NCI-H146 treated with DMSO at 0.1 percent for 48 hours (cell line): ENCODE measurements around the gene FHOD1.

Experiments
- DNase-seq: peaks from one replicate; lab custom pipeline; 2025; ENCODE audit not compliant: unreplicated experiment; lab: John Stamatoyannopoulos, UW

The FHOD1 gene

DNA sequence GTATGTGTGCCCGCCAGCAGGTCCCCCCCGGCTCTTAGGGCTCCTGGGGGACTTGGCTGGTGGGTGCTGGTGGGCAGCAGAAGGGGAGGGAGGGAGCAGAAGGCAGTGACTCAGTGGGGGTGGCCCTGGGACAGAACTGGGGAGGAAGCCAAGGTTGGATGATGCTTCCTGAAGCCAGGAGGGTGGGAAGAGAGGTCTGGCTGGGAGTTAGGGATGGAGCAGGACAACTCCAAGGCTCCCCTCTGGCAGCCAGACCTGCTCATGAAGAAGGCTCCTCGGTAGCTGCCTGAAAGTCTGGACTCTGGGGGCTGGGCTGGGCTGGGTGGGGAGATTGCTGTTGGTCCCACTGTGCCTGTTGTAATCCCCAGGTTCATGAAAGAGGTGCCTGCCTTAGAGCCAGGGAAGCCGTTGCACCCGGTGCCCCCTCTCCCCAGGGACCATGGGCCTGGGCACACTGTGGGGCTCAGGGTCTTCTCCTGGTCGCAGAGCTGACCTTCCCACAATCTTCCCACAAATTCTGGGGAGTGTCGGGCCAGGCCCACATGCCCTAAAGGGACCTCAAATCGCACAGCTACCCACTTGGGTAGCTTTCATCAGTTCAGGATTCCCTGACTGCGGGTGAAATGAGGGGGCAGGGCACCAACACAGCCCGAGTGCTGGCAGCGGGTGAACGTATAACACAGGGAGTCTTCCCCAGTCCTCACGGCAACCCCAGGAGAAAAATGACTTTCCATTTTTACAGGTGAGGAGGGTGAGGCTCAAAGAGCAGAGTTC, 30.9 kb upstream of the FHOD1 start:
- no peak for DNase-seq

DNA sequence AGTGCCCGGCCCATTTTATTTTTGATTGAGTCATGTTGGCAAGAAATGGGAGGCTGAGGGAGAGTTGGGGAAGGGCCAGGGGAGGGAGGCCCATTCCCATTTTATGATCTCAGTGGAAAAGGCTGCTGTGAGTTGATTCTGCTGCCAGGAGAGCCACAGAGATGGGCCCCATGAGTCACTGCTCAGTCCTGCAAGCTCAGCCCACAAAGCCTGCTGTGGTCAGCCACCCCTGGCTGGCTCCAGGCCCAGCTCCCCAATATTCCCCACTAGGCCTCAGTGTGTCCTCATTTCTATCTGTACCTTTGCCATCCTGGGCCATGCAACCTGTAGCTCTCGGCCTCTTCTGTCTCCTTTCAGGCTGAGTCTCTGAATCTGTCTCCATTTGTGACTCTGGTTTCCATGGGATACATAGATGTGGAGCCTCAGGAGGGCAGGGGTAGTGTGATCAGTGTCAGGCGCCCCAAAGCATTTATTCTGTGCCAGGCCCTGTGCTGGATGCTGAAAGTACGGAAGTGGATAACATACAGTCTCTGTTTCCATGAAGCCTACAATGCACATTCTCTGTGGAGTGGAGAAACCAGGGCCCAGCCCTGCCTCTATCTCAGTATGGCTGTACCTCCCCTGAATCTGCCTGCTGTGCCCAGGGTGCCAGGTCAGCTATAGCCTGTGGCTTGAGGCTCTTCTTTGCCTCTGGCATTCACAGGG, 30.2 kb upstream of the FHOD1 start:
- no peak for DNase-seq

- DNase-seq = no peak
Observed at GRCh38 chr16:67275321-67275720, 28.0 kb upstream of the FHOD1 start.

- DNase-seq = no peak
Observed at GRCh38 chr16:67271446-67271845, 24.2 kb upstream of the FHOD1 start.

- no peak for DNase-seq
Observed at GRCh38 chr16:67270931-67271338, 23.7 kb upstream of the FHOD1 start.

- DNase-seq = no peak
Observed at GRCh38 chr16:67269766-67270165, 22.5 kb upstream of the FHOD1 start.

GRCh38 chr16:67268136-67268579, 20.9 kb upstream of the FHOD1 start:
- no peak for DNase-seq

DNA sequence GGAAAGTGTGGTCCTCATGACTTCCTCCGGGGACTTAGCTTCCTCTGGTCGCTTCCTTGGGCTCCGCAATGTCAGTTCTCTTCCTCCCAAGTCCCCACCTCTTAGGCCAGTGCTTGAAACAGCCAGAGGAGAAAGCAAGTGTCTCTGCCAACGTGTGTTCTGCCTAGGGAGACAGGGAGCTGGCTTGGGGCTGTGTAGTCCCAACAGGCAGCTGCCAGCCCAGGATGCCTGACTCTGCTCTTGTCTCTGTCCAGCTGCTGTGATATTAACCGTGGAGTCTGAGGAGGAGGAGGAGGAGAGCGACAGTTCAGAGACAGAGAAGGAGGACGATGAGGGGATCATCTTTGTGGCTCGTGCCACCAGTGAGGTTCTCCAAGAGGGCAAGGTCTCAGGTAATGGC, 18.6 kb upstream of the FHOD1 start:
- no peak for DNase-seq

GRCh38 chr16:67264866-67265265, 17.6 kb upstream of the FHOD1 start:
- DNase-seq = no peak

- no peak for DNase-seq
Observed at GRCh38 chr16:67264277-67264676, 17.0 kb upstream of the FHOD1 start.

DNA sequence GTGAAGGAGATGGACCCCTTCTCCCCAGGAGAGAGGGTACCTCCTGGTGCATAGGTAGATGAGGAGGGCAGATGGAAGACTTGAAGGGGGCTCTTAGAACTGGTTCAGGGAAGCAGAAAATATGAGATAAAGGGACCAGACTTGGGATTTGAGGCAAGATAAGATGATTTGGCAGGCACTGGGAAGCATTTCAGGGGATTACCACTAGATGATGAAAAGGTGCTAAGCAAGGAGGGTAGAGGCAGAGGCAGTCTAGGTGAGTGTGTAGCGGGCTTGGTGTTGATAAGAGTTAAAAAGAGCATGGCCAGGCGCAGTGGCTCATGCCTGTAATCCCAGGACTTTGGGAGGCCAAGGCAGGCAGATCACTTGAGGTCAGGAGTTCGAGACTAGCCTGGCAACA, 15.9 kb upstream of the FHOD1 start:
- DNase-seq = no peak

GRCh38 chr16:67260426-67261063, 13.3 kb upstream of the FHOD1 start:
- no peak for DNase-seq

- DNase-seq = no peak
Observed at GRCh38 chr16:67259705-67260104, 12.4 kb upstream of the FHOD1 start.

- DNase-seq = no peak
Observed at GRCh38 chr16:67258161-67258835, 11.0 kb upstream of the FHOD1 start.

GRCh38 chr16:67257486-67258160, 10.3 kb upstream of the FHOD1 start:
- DNase-seq = no peak

- no peak for DNase-seq
Observed at GRCh38 chr16:67256701-67257230, 9.5 kb upstream of the FHOD1 start.

- no peak for DNase-seq
Observed at GRCh38 chr16:67255553-67256221, 8.4 kb upstream of the FHOD1 start.

- DNase-seq = no peak
Observed at GRCh38 chr16:67254801-67255552, 7.7 kb upstream of the FHOD1 start.
